ENCODE results near the gene CSF1.

The CSF1 gene

DNA sequence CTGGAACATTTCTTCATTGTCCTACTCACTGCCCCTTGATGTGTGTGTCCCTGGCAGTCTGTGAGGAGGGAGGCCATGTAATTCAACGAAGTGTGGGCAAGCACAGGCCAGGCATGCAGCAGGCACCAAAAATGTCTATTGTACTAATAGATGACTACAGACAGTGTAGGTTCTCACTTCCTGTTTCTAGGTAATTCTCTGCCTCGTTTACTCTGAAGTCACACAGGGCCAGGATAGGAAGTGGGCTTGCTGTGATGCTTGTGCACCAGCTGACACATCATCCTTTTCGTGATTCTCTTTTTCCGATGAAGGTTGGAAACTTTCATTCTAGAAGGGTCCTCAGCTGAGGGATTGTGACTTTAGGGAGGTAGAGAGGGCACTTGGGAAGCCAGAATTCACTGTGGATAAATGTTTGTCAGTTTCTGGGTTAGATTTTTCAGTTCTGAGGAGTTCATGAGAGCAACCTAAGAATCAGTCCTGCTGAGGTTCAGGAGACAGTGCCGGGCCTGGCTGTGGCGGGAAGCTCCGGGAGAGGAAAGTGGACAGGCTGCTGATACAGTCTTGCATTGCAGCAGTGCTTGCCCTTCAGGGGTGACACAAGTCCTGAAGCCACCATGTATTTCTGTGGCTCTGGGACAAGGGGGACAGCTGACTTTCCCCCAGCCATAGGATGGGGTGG lies 4.3 kb upstream of the CSF1 start:
- peak; percentile 99 for TF ChIP-seq SPI1 (IDR thresholded peaks at IDR 0.05; ENCODE audit: low read depth, low read length)
- no peak for TF ChIP-seq PAX5 (IDR thresholded peaks at IDR 0.05; ENCODE audit: insufficient read depth, low read length, severe bottlenecking)
- peak; percentile 78 for FAIRE-seq
- peak; percentile 72 for DNase-seq (ENCODE audit: insufficient read length, low spot score)

DNA sequence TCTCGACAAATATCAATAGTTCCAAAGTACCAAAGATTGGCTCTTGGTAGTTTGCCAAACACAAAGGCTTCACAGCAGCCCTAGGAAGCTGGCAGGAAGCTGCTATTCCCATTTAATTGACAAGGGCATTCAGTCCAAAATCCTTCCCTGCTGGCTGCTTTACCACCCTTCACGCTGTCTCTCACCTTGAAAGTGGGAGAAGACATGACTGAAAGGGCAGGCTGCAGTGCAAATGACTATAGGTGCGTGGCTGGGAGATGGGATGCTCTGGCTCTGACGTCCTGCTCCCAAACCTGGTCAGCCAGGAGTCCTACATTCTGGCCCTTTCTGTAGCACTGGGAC lies 3.8 kb upstream of the CSF1 start:
- DNase-seq (ENCODE audit: insufficient read length, low spot score): no peak
- TF ChIP-seq TAF1 (IDR thresholded peaks at IDR 0.05; ENCODE audit: low read depth, low read length) (no peak), PAX5 (IDR thresholded peaks at IDR 0.05; ENCODE audit: insufficient read depth, low read length, severe bottlenecking) (no peak), POLR2AphosphoS5 (IDR thresholded peaks at IDR 0.05; ENCODE audit: low read depth, low read length) (no peak), SPI1 (IDR thresholded peaks at IDR 0.05; ENCODE audit: low read depth, low read length) (no peak), POLR2A (IDR thresholded peaks at IDR 0.05; ENCODE audit: low read depth, low read length) (no peak), POU2F2 (IDR thresholded peaks at IDR 0.05; ENCODE audit: low read depth, low read length) (no peak)
- no peak for FAIRE-seq

DNA sequence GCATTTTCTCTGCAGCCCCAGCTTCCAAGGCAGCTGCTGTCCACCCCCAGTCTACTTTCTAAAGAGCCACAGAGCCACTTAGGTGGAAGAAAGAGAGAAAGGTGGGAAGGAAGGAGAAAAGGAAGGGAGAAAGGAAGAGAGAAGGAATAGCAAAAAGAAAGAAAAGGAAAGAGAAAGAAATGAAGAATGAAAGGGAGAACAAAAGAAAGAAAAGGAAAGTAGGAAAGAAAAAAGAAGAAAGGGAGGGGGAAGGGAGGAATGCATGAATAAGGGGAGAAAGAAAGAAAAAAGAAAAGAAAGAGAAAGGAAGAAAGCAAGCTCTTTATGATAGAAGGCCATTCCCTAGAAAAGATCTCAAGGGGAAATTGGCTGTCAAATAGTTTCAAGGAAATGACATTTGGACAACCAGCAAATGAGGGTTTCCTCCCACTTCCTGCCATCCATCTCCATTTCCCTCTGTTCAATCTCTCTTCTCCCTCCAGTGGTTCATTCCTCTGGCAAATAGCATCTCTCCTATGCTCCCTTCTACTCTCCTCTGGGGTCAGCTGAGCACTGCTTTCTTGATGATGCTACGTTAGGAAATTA lies 3.4 kb upstream of the CSF1 start:
- TF ChIP-seq POLR2A (IDR thresholded peaks at IDR 0.05; ENCODE audit: low read depth, low read length): no peak
- TF ChIP-seq TAF1 (IDR thresholded peaks at IDR 0.05; ENCODE audit: low read depth, low read length): no peak
- TF ChIP-seq PAX5 (IDR thresholded peaks at IDR 0.05; ENCODE audit: insufficient read depth, low read length, severe bottlenecking): no peak
- no peak for TF ChIP-seq POU2F2 (IDR thresholded peaks at IDR 0.05; ENCODE audit: low read depth, low read length)
- TF ChIP-seq POLR2AphosphoS5 (IDR thresholded peaks at IDR 0.05; ENCODE audit: low read depth, low read length): no peak
- TF ChIP-seq SPI1 (IDR thresholded peaks at IDR 0.05; ENCODE audit: low read depth, low read length): no peak
- DNase-seq (ENCODE audit: insufficient read length, low spot score) (no peak), FAIRE-seq (no peak)

DNA sequence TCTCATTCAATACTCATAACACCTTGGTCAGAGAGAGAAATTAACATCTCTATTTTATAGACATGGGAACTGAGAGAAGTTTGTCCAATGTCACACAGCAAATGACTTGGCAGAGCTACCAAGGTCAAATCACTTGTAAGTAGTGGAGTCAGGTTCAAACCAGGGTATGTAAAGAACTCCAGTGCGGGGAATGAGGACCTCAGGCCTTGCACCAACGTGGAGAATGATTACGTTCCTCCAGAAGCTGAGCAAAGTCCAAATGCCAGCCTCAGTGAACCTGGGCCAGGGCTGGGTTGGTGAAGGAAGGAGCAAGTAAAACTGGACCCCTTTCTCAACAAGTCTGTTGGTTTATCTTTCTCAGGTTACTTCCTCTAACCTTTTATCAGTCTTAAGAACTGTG lies 1.8 kb upstream of the CSF1 start:
- TF ChIP-seq POLR2AphosphoS5 (IDR thresholded peaks at IDR 0.05; ENCODE audit: low read depth, low read length): no peak
- no peak for TF ChIP-seq PAX5 (IDR thresholded peaks at IDR 0.05; ENCODE audit: insufficient read depth, low read length, severe bottlenecking)
- TF ChIP-seq POLR2A (IDR thresholded peaks at IDR 0.05; ENCODE audit: low read depth, low read length): no peak
- no peak for TF ChIP-seq SPI1 (IDR thresholded peaks at IDR 0.05; ENCODE audit: low read depth, low read length)
- no peak for TF ChIP-seq POU2F2 (IDR thresholded peaks at IDR 0.05; ENCODE audit: low read depth, low read length)
- TF ChIP-seq TAF1 (IDR thresholded peaks at IDR 0.05; ENCODE audit: low read depth, low read length): no peak
- FAIRE-seq: no peak
- DNase-seq (ENCODE audit: insufficient read length, low spot score): no peak

DNA sequence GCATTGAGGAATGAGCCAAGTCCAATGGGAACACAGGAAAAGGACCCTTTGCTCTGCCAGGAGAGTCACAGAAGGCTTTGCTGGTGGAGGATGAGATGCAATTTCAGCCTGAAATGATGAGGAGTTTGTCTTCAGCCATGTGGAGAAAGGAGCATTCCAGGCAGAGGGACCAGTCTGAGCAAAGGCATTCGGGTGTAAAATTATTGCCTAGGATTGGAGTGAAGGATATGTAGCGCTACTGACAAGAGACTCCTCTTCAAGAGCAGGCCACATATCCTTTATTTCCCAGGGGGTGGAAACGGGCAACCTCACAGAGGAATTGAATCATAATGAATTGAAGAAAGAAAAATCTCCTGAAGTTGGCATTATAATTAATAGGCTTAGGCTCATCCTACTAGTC lies 1.1 kb upstream of the CSF1 start:
- FAIRE-seq: no peak
- no peak for DNase-seq (ENCODE audit: insufficient read length, low spot score)

DNA sequence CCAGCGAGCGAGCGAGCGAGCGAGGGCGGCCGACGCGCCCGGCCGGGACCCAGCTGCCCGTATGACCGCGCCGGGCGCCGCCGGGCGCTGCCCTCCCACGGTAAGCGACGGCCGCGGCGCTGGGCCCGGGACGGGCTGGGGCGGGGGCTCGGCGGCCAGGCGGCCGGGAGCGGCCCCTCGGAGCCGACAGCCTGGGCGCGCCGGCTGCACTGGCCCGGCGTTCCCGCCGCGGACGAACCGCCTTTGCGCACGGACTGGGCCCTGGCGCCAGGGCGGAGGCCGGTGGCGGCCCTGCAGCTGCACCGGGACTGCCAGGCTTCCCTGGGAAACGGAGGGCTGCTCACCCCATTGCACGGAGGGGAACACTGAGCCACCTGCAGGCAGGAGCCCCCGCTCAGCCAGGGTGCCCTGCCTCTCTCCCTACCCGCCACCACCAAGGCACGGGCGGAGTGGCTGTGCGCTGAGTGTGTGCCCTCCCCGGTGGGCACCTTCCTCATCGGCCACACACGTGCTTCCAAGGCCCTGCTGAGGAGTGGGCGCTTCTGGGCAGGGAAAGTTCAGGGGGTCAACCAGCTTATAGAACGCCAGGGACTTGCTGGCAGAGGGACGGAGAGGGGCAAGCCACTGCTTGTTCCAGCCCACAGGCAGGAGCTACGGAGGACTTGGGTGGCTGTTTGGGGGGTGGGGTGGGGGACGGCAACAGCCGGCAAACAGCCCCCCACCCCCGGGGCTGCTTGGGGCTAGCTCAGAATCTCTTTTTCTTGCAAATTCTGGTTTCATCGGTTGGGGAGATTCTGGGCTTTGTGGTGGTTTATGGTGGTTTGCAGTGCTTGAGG lies 532 bp downstream of the CSF1 start:
- peak; percentile 61 for DNase-seq (ENCODE audit: insufficient read length, low spot score)
- no peak for FAIRE-seq

More for the DNA sequence above, 1.1 kb upstream of the CSF1 start:
- TF ChIP-seq PAX5 (IDR thresholded peaks at IDR 0.05; ENCODE audit: insufficient read depth, low read length, severe bottlenecking) (no peak), TAF1 (IDR thresholded peaks at IDR 0.05; ENCODE audit: low read depth, low read length) (no peak), POLR2A (IDR thresholded peaks at IDR 0.05; ENCODE audit: low read depth, low read length) (no peak), POLR2AphosphoS5 (IDR thresholded peaks at IDR 0.05; ENCODE audit: low read depth, low read length) (no peak), SPI1 (IDR thresholded peaks at IDR 0.05; ENCODE audit: low read depth, low read length) (no peak), POU2F2 (IDR thresholded peaks at IDR 0.05; ENCODE audit: low read depth, low read length) (no peak)

DNA sequence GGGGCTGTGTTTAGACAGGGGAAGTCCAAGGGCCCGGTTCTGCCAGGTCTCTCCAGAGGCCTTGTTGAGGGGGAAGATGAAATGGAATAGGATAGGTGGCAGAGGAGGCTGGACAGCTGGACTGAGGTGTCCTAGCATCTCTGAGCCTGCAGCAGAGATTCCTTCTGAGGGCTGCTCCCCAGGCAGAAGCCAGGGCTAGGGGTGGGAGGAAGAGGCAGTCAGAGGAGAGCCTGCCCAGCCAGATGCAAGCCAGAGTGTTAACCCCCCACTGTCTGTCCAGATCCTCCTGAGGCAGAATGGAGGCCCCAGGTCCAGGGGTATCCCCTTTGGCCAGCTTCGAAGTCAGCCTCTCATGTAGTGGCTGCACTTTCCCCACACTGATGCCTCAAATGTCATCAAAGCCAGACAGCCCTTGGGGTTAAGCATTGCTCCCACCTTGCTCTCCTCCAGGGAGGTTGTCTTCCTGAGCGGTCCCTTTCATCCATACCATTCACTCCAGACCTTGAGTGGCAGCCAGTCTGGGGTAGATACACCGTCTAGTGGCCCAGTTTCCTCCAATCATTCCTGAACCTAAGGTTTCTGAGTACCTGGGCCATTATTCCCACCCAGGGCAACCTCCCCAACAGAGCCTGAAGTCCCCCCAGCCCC lies 1.7 kb downstream of the CSF1 start:
- FAIRE-seq (no peak), DNase-seq (ENCODE audit: insufficient read length, low spot score) (no peak)
- no peak for TF ChIP-seq POLR2A (IDR thresholded peaks at IDR 0.05; ENCODE audit: low read depth, low read length)
- TF ChIP-seq PAX5 (IDR thresholded peaks at IDR 0.05; ENCODE audit: insufficient read depth, low read length, severe bottlenecking): no peak
- no peak for TF ChIP-seq POU2F2 (IDR thresholded peaks at IDR 0.05; ENCODE audit: low read depth, low read length)
- TF ChIP-seq SPI1 (IDR thresholded peaks at IDR 0.05; ENCODE audit: low read depth, low read length): no peak
- no peak for TF ChIP-seq POLR2AphosphoS5 (IDR thresholded peaks at IDR 0.05; ENCODE audit: low read depth, low read length)

More for the DNA sequence above, 532 bp downstream of the CSF1 start:
- TF ChIP-seq POU2F2 (IDR thresholded peaks at IDR 0.05; ENCODE audit: low read depth, low read length) (no peak), SPI1 (IDR thresholded peaks at IDR 0.05; ENCODE audit: low read depth, low read length) (no peak), POLR2A (IDR thresholded peaks at IDR 0.05; ENCODE audit: low read depth, low read length) (no peak), PAX5 (IDR thresholded peaks at IDR 0.05; ENCODE audit: insufficient read depth, low read length, severe bottlenecking) (no peak), TAF1 (IDR thresholded peaks at IDR 0.05; ENCODE audit: low read depth, low read length) (no peak), POLR2AphosphoS5 (IDR thresholded peaks at IDR 0.05; ENCODE audit: low read depth, low read length) (no peak)

DNA sequence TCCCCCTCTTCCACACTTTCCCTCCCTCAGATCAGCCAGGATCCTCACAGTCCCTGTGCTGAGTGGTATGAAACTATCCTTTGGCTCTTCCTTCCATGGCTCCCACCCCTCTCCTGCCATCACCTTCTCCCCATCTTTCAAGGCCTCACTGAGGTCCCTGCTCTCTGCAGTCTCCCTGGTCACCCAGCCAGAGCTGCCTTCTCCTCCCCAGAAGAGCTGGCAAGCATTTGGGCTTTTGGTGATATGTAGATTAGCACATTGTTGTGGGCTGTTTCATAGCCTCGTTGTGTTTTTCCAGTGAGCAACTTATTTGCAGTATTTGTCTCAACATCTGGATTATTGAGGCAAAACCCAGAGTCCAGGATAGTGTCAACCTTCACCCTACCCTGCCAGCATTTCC lies 2.2 kb downstream of the CSF1 start:
- TF ChIP-seq SPI1 (IDR thresholded peaks at IDR 0.05; ENCODE audit: low read depth, low read length) (no peak), TAF1 (IDR thresholded peaks at IDR 0.05; ENCODE audit: low read depth, low read length) (no peak), POLR2AphosphoS5 (IDR thresholded peaks at IDR 0.05; ENCODE audit: low read depth, low read length) (no peak), PAX5 (IDR thresholded peaks at IDR 0.05; ENCODE audit: insufficient read depth, low read length, severe bottlenecking) (no peak), POU2F2 (IDR thresholded peaks at IDR 0.05; ENCODE audit: low read depth, low read length) (no peak), POLR2A (IDR thresholded peaks at IDR 0.05; ENCODE audit: low read depth, low read length) (no peak)
- DNase-seq (ENCODE audit: insufficient read length, low spot score): no peak
- FAIRE-seq: no peak

DNA sequence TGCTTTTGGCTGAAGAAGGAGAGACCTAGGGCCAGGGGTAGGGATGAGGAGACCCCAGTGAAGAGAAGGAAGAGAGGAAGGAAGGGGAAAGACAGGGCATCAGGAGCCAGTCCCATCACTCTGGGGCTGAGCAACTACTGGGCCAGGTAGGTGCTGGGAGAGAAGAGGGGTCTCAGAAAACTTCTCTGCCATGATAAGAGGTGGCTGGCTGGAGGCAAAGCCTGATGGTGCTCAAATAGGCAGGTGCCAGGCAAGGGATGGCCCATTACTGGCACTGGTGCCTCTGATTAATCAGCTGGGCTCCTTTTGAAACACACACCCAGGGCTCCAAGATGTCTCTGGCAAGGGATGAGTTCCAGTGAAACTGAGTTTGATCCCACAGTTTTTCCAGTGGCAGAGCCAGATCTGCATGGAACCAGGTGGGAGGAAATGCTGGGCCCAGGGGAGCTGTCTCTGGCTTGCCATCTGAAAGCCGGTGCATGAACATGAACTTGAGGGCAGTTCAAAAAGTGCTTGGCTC lies 2.8 kb downstream of the CSF1 start:
- FAIRE-seq: no peak
- DNase-seq (ENCODE audit: insufficient read length, low spot score): no peak
- TF ChIP-seq PAX5 (IDR thresholded peaks at IDR 0.05; ENCODE audit: insufficient read depth, low read length, severe bottlenecking): no peak
- no peak for TF ChIP-seq POLR2AphosphoS5 (IDR thresholded peaks at IDR 0.05; ENCODE audit: low read depth, low read length)
- no peak for TF ChIP-seq POLR2A (IDR thresholded peaks at IDR 0.05; ENCODE audit: low read depth, low read length)
- TF ChIP-seq POU2F2 (IDR thresholded peaks at IDR 0.05; ENCODE audit: low read depth, low read length): no peak
- no peak for TF ChIP-seq SPI1 (IDR thresholded peaks at IDR 0.05; ENCODE audit: low read depth, low read length)
- no peak for TF ChIP-seq TAF1 (IDR thresholded peaks at IDR 0.05; ENCODE audit: low read depth, low read length)
